HCT116 (cell line): ENCODE measurements around the gene SCN2A. TPM values are rescaled to one million over a fixed set of nuclear protein-coding genes. Genes with fewer than 3 reads are reported as not detected.

Experiments used
- ATAC-seq: fragments of 200-7000 bp; cut with Tn5 transposase; 2 replicates; pipeline ENCODE4 v1.9.1; 2020; ENCODE audit warnings: mild to moderate bottlenecking, moderate library complexity
- BruUV-seq: library from RNA; stranded (reverse); fragments of 400-500 nt; replicated peaks from 2 replicates; lab custom pipeline; 2021; lab: Mats Ljungman, UMichigan
- CTCF ChIA-PET: fragments of 300-600 bp; sonication (Branson Sonifier 250); formaldehyde crosslinking; loops from one replicate; lab custom pipeline; 2021; ENCODE audit warnings: antibody characterized with exemption; lab: Charles Lee
- POLR2A ChIA-PET: fragments of 300-600, 350-600 bp; sonication (Branson Sonifier 250); formaldehyde crosslinking; loops from one replicate; lab custom pipeline; 2021; ENCODE audit warnings: antibody characterized with exemption; lab: Charles Lee
- RAD21 ChIA-PET, 2 experiments: fragments of 300-600 bp; sonication (Branson Sonifier 250); formaldehyde crosslinking; loops; one replicate each; lab custom pipeline; 2023; ENCODE audit warnings: low total read pairs in 2 of 2; ENCODE audit not compliant: uncharacterized antibody in 2 of 2, unreplicated experiment in 2 of 2, low non-redundant PET in 1 of 2; lab: Charles Lee
- DNase-seq: peaks from one replicate; pipeline ENCODE4 v3.0.0-alpha.2; 2010; ENCODE audit warnings: low read depth, low spot score
- H2AFZ ChIP-seq: fragments of 200-600 bp; shearing (Covaris generic), sonication (generic); 2 replicates; pipeline ENCODE4 v1.6.1; 2017; ENCODE audit warnings: low read depth, mixed run types, mixed read lengths, antibody characterized with exemption, low read length; ENCODE audit not compliant: poor library complexity, severe bottlenecking
- H3K27ac ChIP-seq: 2 replicates; pipeline ENCODE4 v1.5.1; 2012; ENCODE audit warnings: low read depth, low read length
- H3K27me3 ChIP-seq: fragments of 200-600 bp; sonication (generic); 2 replicates; pipeline ENCODE4 v1.6.1; 2016; ENCODE audit warnings: mixed run types, low read length, mixed read lengths; ENCODE audit not compliant: insufficient read depth
- H3K36me3 ChIP-seq, 2 experiments: fragments of 200-500 bp in 1 of 2; fragments of 200-600 bp in 1 of 2; sonication (Bioruptor generic) in 1 of 2; sonication (generic) in 1 of 2; 2 replicates each; pipeline versions ENCODE4 v1.5.1 to v1.6.1; 2014 to 2016; ENCODE audit warnings: low read length in 2 of 2, inconsistent platforms in 1 of 2, mixed read lengths in 1 of 2, mixed run types in 1 of 2; ENCODE audit not compliant: insufficient read depth in 2 of 2, control insufficient read depth in 1 of 2
- H3K4me1 ChIP-seq, 2 experiments: fragments of 200-600 bp in 1 of 2; sonication (generic) in 1 of 2; 2 replicates each; pipeline versions ENCODE4 v1.5.1 to v1.6.1; 2012 to 2017; ENCODE audit warnings: low read length in 2 of 2, inconsistent platforms in 1 of 2, mild to moderate bottlenecking in 1 of 2, mixed read lengths in 1 of 2, mixed run types in 1 of 2, moderate library complexity in 1 of 2; ENCODE audit not compliant: insufficient read depth in 2 of 2, control insufficient read depth in 1 of 2
- H3K4me2 ChIP-seq: fragments of 200-600 bp; sonication (generic); 2 replicates; pipeline ENCODE4 v1.6.1; 2017; ENCODE audit warnings: mixed run types, low read length, mixed read lengths
- H3K4me3 ChIP-seq, 2 experiments: fragments of 200-600 bp in 1 of 2; sonication (generic) in 1 of 2; replicated peaks in 1 of 2; 2 replicates each; pipeline ENCODE4 v1.5.1; 2011 to 2016; ENCODE audit warnings: low read length in 2 of 2, control low read depth in 1 of 2, low read depth in 1 of 2, mild to moderate bottlenecking in 1 of 2, mixed read lengths in 1 of 2, mixed run types in 1 of 2
- H3K79me2 ChIP-seq: fragments of 200-600 bp; sonication (generic); 2 replicates; pipeline ENCODE4 v1.6.1; 2017; ENCODE audit warnings: mild to moderate bottlenecking, mixed run types, low read length, moderate library complexity, mixed read lengths; ENCODE audit not compliant: insufficient read depth
- H3K9ac ChIP-seq: fragments of 200-600 bp; sonication (generic); 2 replicates; pipeline ENCODE4 v1.6.1; 2016; ENCODE audit warnings: low read length, mixed read lengths
- H3K9me2 ChIP-seq: fragments of 200-600 bp; sonication (generic), shearing (Covaris generic); 2 replicates; pipeline ENCODE4 v1.6.1; 2017; ENCODE audit warnings: mixed run types, mild to moderate bottlenecking, moderate library complexity; ENCODE audit not compliant: insufficient read depth
- H3K9me3 ChIP-seq, 2 experiments: fragments of 200-500 bp in 1 of 2; fragments of 200-600 bp in 1 of 2; sonication (Bioruptor generic) in 1 of 2; sonication (generic) in 1 of 2; 2 replicates each; pipeline ENCODE4 v1.6.1; 2014 to 2017; ENCODE audit warnings: low read length in 2 of 2, mixed read lengths in 2 of 2, inconsistent platforms in 1 of 2, low read depth in 1 of 2, mild to moderate bottlenecking in 1 of 2, mixed run types in 1 of 2, moderate library complexity in 1 of 2; ENCODE audit not compliant: control insufficient read depth in 1 of 2, insufficient read depth in 1 of 2
- H4K20me1 ChIP-seq: fragments of 200-600 bp; sonication (generic), shearing (Covaris generic); 2 replicates; pipeline ENCODE4 v1.6.1; 2017; ENCODE audit warnings: mixed run types, mild to moderate bottlenecking, moderate library complexity; ENCODE audit not compliant: insufficient read depth
- FOSL1 ChIP-seq: IDR thresholded peaks from 2 replicates; pipeline ENCODE4 v1.6.1; 2012; ENCODE audit warnings: low read depth
- RAD21 ChIP-seq: IDR thresholded peaks from 2 replicates; pipeline ENCODE4 v1.6.1; 2012; ENCODE audit warnings: low read depth, mild to moderate bottlenecking
- SP1 ChIP-seq: IDR thresholded peaks from 2 replicates; pipeline ENCODE4 v1.6.1; 2012; ENCODE audit warnings: low read depth
- ZNF274 ChIP-seq: fragments of 200-500 bp; sonication (Bioruptor generic); IDR thresholded peaks from 2 replicates; pipeline ENCODE4 v1.6.1; 2014; ENCODE audit warnings: mild to moderate bottlenecking, low read depth, low read length, inconsistent platforms
- intact Hi-C: fragments of 100-400 bp; cut with micrococcal nuclease; formaldehyde crosslinking; loops from 2 replicates; pipeline ENCODE4 v1.10.0; 2022
- total RNA-seq: library from RNA; stranded (reverse); gene quantifications from one replicate; pipeline ENCODE4 v1.2.1, GENCODE V29; 2021; ENCODE audit not compliant: unreplicated experiment
- TF ChIP-seq, protein P1 (sequence below), 3 experiments: fragments of 200-600 bp in 1 of 3; sonication (generic) in 1 of 3; IDR thresholded peaks in 2 of 3; conservative IDR thresholded peaks in 1 of 3; 2 replicates each; pipeline ENCODE4 v1.5.1; 2012 to 2017; ENCODE audit warnings: low read depth in 2 of 3, low read length in 2 of 3, antibody characterized with exemption in 1 of 3, borderline replicate concordance in 1 of 3, control low read depth in 1 of 3, mild to moderate bottlenecking in 1 of 3, mixed read lengths in 1 of 3, mixed run types in 1 of 3, moderate library complexity in 1 of 3; ENCODE audit not compliant: insufficient read depth in 1 of 3

The SCN2A gene
- total RNA-seq, 1 experiment from 2014 or later: 0.25 TPM

GRCh38 chr2:165203689-165204559 lies 35.3 kb upstream of the SCN2A start, which contains the start of gene SCN3A:
Gene SCN3A (minus strand): TSS chr2:165204050. CDS start chr2:165176394, 27,656 bp downstream.
- no TSS peak for BruUV-seq
- Histone ChIP-seq H3K27ac (no peak within 1 kb of the TSS), H3K36me3 (no peaks in the 10 kb centered on the region), H3K4me3 (no peak within 1 kb of the TSS), H3K4me2 (no peak within 1 kb of the TSS), H3K27me3 (peaks cover 36% of the 10 kb centered on the region), H3K9me2 (no peaks in the 10 kb centered on the region), H3K9ac (no peak within 1 kb of the TSS), H4K20me1 (no peaks in the 10 kb centered on the region), H2AFZ (peak within 1 kb of the TSS; percentile 53), H3K79me2 (no peaks in the 10 kb centered on the region), H3K4me1 (no peaks in the 10 kb centered on the region), H3K9me3 (no peaks in the 10 kb centered on the region)
- DNase-seq: peak; percentile 24
- intact Hi-C loops: loop anchor here (2.0 to 5.0 kb wide), 3 partner anchors 187 to 467 kb away; no protein-coding TSS in a partner anchor
- RAD21 ChIA-PET: interaction anchor here in 1 of 2 experiments (0.7 to 0.8 kb wide), 2 partner anchors 211 to 262 kb away, joined by 6 to 8 read pairs; no protein-coding TSS in a partner anchor
- POLR2A ChIA-PET: interaction anchor here (0.6 kb wide), 1 partner anchor 21 kb away, joined by 3 read pairs; no protein-coding TSS in a partner anchor
- no peak for TF ChIP-seq FOSL1
- no peak for TF ChIP-seq ZNF274
- peak; percentile 65 for TF ChIP-seq RAD21
- no peak for TF ChIP-seq SP1
- TF ChIP-seq, protein P1, sequence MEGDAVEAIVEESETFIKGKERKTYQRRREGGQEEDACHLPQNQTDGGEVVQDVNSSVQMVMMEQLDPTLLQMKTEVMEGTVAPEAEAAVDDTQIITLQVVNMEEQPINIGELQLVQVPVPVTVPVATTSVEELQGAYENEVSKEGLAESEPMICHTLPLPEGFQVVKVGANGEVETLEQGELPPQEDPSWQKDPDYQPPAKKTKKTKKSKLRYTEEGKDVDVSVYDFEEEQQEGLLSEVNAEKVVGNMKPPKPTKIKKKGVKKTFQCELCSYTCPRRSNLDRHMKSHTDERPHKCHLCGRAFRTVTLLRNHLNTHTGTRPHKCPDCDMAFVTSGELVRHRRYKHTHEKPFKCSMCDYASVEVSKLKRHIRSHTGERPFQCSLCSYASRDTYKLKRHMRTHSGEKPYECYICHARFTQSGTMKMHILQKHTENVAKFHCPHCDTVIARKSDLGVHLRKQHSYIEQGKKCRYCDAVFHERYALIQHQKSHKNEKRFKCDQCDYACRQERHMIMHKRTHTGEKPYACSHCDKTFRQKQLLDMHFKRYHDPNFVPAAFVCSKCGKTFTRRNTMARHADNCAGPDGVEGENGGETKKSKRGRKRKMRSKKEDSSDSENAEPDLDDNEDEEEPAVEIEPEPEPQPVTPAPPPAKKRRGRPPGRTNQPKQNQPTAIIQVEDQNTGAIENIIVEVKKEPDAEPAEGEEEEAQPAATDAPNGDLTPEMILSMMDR (IDR thresholded peaks at IDR 0.05 in 2 of 3, conservative IDR thresholded peaks at IDR 0.05 in 1 of 3; ENCODE audit: borderline replicate concordance in 1 of 3, insufficient read depth in 1 of 3, low read depth in 2 of 3, low read length in 2 of 3): peak; percentile 66 to 78 (median 67); a peak in 5 of 6 replicates
- CTCF ChIA-PET: interaction anchor here (0.7 to 2.3 kb wide), 25 partner anchors 8 to 466 kb away, joined by 3 to 44 read pairs (median 3); partner anchors contain the start of gene SCN2A
- ATAC-seq: peak; percentile 63; the same call in 1 of the 2 replicates
